Measurements from ENCODE around the gene CNTNAP5.

- no peak for TF ChIP-seq REST (IDR thresholded peaks at IDR 0.05; ENCODE audit: insufficient read depth in 1 of 2, low read depth in 2 of 2, low read length in 1 of 2)
- TF ChIP-seq CTCF (IDR thresholded peaks at IDR 0.05): no peak
Observed at GRCh38 chr2:124327303-124327702, 302.2 kb downstream of the CNTNAP5 start.
